Left ventricle myocardium superior (tissue), 1 donor: ENCODE data around the gene CYP39A1. TPM values are rescaled to one million over a fixed set of nuclear protein-coding genes. Genes with fewer than 3 reads are reported as not detected.

Experiments used
- ATAC-seq: fragments of 200-7000 bp; cut with Tn5 transposase; one replicate; pipeline ENCODE4 v1.9.1; 2020; ENCODE audit warnings: mild to moderate bottlenecking, moderate library complexity
- DNase-seq: peaks from one replicate; pipeline ENCODE4 v3.0.0-alpha.2; 2020
- intact Hi-C: fragments of 100-400 bp; cut with micrococcal nuclease; formaldehyde crosslinking; loops from one replicate; pipeline ENCODE4 v1.11.0; 2022
- total RNA-seq: library from RNA; stranded (reverse); fragmentation: NEBNext Ultra II Directional; extraction: Animal tissue kit (Norgen Biotek cat#: 25700); gene quantifications from one replicate; pipeline ENCODE4 v1.2.1, GENCODE V29; 2021
- donor health status: DM: no; HTN: yes; CAD: no; lungs with severe emphysema.

The CYP39A1 gene
- total RNA-seq, 1 donor from 2014 or later = 5.9 TPM

DNA sequence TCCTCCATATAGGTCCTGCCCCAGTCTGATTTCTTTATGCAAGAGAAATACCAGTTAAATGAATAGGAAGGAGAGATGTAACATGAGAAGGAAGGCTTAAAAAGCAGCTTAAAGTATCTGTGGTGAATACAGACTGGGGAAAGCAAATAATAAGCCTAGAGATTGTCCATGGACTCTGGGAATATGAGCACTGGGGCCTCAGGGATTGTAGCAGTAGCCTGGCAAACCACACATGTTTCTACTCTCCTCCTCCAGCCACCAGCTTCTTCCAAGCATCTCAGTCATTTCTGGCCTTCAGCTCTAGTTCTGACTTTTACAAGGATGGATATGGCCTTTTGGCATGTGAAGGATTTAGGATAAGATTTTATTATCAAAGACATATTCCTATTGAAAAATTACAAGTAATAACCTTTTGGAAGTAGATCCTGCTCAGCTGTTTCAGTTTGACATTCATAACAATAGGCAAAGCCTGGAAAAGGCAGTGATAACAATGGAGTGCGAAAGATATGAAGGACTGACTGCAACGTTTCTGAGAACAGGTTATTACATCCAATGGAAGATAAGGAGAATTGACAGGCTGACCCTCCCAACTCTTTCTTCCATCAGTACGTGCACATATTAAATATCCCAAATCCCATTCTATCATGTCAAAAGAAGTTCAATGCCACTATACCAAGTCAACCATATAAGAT is 41.6 kb downstream of the CYP39A1 start:
- intact Hi-C loops = loop anchor here (10.0 kb wide), 1 partner anchor 106 kb away; no protein-coding TSS in a partner anchor
- ATAC-seq = peak; percentile 47
- DNase-seq = no peak

DNA sequence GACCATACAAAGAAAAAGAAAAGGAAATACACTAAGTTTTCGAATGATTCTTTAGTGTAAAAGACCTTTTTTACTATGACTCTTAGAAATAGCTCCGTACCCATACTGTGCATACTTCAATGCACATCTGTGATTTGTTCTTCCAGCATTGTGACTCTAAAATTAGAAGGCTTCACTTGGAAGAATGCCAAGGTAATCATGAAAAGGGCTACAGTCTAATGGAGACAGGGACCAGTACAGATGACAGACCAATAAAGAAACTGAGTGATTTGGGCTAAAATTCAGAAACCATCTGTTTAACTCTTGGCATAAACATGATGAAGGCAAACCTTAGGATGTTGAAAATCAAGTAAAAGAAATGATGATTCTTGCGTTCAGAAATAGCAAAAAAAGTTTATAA is 46.3 kb downstream of the CYP39A1 start:
- intact Hi-C loops = no loop called here
- ATAC-seq (peak; percentile 90), DNase-seq (no peak)

DNA sequence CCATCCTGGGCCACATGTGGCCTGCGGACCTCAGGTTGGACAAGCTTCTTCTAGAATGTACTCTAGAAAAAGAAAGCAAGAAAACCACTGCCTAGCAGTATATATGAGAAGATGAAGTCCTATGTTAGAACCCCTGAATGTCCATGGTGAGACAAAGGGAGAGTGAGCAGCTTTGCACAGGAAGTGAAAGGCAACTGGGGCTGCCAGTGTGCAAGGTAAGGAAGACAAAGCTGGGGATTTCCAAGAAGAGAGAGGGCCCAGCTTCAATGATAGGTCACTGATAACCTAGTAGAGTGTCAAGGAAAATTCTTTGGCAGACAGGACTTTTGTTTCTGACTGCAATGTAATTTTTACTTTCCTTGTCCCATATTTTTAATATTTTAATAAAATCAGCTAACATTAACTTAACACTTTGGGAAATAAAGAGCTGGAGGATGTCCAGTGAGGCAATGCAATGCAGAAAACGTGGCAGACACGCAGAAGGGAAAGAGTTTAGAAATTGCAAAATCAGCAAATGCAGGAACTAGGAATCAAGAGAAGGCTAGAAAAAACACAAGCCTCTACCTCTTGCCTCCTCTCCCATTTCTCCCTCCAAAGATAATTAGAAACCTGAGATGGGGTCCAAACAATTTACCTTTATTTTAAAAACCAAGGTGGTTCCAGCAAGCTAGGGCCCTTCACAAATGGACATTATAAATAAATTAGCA is 47.4 kb downstream of the CYP39A1 start:
- ATAC-seq = no peak
- intact Hi-C loops = no loop called here
- DNase-seq = no peak

DNA sequence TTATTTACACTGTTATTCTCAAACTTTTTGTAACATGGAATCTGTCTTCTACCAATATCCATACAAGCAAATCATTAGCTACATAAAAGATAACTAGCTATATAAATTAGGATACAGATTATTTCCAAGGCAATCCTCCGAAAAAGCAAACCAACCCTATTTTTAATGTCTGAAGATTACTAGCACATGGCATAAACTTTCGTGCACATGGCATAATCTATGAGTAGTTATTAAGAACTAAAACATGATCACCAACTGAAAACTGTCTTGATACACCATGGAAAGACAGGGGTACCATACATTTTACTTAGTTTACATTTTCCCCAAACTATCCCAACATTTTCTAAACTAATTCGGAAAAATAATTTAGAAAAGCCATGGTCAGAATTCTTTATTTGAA is 54.4 kb downstream of the CYP39A1 start:
- ATAC-seq (no peak), DNase-seq (no peak)
- intact Hi-C loops = no loop called here

DNA sequence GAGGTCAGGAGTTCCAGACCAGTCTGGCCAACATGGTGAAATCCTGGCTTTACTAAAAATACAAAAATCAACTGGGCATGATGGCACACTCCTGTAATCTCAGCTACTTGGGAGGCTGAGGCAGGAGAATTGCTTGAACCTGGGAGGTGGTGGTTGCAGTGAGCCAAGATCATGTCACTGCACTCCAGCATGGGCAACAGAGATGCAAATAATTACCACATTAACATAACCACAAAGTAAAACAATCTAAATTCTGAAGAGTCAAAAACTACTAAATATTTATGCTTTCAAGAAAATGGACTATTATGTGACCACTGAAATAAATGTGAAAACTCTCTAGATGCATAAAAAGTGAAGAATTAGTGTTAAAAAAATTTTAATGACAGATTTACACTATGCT is 59.9 kb downstream of the CYP39A1 start:
- ATAC-seq (no peak), DNase-seq (no peak)
- intact Hi-C loops = no loop called here

DNA sequence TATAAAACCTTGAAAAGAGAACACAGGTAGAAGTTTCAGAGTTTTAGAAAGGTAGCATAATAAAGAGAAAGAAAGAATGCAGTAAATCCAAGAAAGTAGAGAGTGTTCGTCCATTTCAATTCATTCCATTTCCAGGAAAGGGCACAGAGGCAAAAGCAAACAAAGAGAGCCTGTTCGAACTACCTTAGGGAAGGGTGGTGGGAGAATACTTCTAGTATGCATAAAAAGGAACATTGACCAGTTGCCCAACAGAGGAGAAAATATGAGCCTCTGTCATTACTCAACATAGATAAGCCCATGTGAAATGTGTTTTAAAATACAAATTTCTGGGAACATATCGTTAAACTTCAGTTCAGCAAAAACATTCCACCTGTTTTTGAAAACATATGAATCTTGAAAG is 60.6 kb downstream of the CYP39A1 start:
- no peak for DNase-seq

DNA sequence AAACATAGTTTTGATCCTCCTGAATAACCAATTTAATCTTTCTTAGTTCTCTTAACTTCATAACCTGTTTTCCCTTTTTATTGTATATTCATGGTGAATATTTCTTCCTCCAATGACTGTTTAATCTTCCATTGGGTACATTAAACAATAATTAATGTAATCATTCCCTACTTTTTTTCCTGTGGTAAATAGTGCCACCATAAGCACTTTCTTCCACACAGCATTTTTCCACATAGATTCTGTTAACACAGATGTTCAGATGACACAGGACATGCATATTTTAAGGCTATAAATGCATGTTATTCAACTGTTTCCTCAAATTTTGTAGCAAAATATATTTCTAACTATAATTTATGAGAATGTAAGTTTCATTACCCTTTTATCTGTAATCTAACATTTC is 61.9 kb downstream of the CYP39A1 start:
- ATAC-seq = no peak
- intact Hi-C loops = no loop called here
- DNase-seq = no peak

More for the DNA sequence above, 60.6 kb downstream of the CYP39A1 start:
- intact Hi-C loops = no loop called here
- ATAC-seq = no peak

DNA sequence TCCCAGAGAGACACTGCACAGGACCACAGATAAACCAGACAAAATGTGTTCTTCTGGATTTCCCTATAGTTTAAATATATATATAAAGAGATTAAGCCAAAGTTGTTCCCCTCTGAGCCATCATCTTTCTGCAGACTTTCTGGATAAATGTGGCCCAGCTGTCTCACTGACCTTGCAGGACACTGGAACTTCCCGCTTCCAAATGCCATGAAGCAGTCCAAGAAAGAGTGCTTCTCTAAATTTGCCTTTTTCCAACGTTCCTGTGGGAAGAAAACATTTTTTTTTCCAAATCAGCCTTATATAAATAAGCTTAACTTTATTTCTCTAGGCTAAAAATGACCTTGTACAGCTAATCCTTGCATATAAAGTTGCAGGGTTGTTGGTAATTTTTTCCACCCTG is 65.7 kb downstream of the CYP39A1 start:
- no peak for DNase-seq
- ATAC-seq = no peak
- intact Hi-C loops = no loop called here

DNA sequence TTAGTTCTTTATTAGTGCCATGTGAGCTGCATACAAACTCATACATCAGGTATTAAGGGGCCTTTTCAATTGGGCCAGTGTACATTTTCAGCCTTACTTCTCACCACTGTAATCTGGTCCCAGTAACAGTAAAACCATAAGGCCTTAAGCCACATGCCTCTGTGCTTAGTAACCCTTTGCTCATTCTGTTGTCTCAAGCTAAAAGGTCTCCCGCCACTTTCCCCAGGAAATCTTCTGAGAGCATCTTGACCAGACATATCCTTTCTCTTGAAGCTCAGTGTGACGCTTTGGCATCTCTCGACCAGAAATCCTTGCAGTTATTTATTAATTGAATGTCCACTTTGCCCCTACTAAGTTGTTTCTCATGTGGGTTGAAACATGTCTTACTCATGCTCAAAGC is 68.0 kb downstream of the CYP39A1 start:
- ATAC-seq (no peak), DNase-seq (no peak)
- intact Hi-C loops = no loop called here

DNA sequence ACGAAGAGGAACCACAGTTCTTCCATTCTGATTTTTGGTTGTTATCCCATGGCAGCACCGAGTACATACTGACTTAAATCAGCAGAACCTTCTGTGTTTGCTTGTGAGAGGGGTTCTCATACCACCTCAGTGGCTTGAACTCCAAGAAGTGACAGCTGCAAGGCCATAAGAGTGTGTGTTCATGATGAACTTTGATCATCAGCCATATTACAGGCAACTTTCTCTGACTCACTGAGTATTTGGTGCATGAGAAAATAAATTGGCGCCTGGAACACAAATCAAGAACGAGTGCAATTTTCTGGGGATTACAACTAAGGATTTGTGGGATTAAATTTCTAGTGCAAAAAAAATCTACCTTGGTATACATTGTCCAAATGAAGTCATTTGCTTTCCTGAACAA is 68.9 kb downstream of the CYP39A1 start:
- ATAC-seq (no peak), DNase-seq (no peak)
- intact Hi-C loops = no loop called here

DNA sequence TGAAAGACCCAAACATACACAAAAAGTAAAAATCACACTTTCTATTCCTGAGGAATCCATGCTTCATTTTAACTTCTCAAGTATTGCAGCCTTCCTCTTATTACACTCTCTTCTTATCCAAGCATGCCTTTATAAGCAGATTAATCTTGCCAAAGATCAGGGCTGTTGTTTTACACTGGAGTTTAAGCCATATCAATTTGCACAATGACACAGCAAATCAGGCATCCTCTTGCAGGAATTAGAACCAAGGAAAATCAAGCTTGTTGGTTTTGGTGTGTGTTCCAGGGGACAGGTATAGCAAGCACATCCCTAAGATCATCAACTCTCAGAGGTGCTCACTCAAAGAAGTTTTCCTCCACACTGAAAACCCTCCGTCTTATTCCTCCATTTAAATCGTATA is 69.5 kb downstream of the CYP39A1 start:
- intact Hi-C loops = no loop called here
- DNase-seq (no peak), ATAC-seq (no peak)

DNA sequence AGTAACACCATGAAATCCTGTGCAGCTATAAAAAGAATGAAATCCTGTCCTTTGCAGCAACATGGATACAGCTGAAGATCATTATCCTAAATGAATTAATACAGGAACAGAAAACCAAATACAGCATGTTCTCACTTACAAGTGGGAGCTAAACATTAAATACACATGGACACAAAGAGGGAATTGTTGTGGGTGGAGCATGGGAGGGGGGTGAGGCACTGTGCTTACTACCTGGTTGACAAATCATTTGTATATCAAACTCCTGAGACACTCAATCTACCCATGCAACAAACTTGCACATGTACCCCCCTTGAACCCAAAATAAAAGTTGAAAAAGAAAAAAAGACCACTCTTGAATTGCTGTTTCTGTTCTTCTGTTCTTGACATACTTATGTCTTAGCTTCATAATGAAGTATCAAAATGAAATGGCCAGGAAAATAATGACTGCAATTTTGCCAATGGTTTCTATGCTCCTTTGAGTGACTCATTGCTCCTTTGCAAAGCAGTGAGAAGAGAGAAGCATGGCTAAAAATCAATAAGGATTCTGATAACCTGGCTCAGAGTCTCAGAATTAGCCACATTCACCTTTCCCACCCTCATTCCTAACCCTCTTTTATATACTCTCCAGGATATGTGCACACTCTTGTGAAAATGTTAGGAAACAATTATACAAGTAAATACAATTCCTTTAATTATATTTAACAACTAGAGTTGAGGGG is 71.0 kb downstream of the CYP39A1 start:
- ATAC-seq (no peak), DNase-seq (no peak)
- intact Hi-C loops = no loop called here

DNA sequence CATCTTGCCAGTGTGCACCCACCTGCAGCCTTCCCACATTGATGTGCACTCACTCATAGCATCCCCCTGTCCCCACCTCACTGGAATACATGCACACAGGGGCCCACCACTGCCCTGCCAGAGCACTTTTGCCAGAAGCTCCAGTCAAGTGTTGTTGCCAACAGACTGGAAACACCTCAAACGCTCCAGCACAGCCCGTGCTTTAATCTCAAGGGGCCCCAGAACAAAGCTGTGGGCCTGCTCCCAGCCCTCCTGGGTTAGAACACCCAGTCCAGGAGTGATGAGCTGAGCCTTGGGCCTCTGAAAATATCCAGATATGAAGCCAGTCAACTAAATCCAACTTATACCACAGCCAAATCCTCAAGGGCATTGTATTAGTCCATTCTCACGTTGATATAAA is 77.1 kb downstream of the CYP39A1 start:
- peak; percentile 82 for ATAC-seq
- peak; percentile 34 for DNase-seq
- intact Hi-C loops = no loop called here

DNA sequence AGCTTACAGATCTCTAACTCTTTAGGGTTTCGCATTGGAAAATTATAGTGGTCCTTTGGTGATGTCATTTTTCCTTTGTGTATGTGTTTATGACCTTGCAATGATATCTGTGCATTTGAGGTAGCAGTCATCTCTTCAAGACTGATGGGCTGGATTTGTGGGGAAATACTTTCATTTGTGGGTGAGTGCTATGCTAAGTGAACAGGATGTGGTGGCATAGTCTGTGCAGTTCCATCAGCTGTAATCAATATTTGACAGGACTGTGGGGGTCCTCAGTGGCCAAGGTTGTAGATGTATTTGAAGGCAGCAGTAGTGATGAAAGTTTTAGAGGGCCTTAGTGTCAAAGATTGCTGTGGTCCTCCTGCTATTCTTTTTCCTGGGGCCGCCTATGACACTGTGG is 79.5 kb downstream of the CYP39A1 start:
- ATAC-seq = no peak
- no peak for DNase-seq
- intact Hi-C loops = no loop called here

DNA sequence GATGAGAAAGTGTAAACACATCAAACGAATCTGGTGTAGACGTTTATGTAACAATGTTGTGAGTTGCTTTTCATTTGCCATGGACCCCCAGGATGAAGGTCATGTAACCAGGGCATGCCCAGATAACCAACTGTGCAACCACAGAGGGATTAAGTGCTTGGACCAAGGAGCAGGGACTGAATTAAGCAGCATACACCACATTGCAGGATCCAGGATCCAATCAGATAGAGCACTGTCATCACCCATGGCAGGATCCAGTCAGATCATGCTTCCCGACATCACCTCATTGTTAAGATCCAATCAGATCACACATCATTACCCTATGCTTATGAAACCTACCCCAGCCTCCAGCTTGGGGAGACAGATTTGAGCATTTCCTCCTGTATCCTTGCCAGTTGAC is 87.1 kb downstream of the CYP39A1 start:
- intact Hi-C loops = no loop called here
- no peak for ATAC-seq
- no peak for DNase-seq

DNA sequence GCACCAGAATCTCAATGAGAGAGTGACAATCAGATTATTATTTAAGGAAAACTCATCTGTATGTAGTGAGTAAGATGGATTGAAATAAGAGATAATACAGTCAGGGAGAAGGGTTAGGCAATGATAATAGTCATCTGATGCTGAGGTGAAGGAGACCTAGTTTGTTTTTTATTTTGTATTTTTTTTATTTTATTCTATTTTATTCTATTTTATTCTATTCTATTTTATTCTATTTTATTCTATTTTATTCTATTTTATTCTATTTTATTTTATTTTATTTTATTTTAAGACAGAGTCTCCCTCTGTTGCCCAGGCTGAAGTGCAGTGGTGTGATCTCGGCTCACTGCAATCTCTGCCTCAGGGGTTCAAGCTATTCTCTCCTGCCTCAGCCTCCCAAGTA is 88.7 kb downstream of the CYP39A1 start:
- ATAC-seq = no peak
- intact Hi-C loops = no loop called here

DNA sequence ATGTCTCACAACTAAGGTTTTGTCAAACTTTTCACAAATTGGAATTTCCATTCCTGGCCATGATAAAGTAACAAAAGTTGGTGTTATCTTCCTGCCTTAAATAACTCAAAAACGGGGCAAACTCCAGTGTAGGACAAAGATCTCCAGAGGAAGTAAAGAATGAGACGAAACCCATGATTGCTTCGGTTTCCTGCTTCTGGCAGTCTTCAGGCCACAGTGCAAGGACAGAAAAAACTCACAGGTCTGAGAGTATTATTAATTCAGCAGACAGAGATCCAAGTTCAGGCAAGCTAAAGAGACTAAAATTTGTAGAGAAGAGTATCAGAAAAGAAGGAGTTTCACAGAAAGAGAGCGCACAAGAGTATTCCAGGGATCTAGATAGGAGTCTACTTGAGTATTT is 96.6 kb downstream of the CYP39A1 start:
- no peak for DNase-seq
- intact Hi-C loops = no loop called here
- no peak for ATAC-seq

More for the DNA sequence above, 88.7 kb downstream of the CYP39A1 start:
- no peak for DNase-seq

DNA sequence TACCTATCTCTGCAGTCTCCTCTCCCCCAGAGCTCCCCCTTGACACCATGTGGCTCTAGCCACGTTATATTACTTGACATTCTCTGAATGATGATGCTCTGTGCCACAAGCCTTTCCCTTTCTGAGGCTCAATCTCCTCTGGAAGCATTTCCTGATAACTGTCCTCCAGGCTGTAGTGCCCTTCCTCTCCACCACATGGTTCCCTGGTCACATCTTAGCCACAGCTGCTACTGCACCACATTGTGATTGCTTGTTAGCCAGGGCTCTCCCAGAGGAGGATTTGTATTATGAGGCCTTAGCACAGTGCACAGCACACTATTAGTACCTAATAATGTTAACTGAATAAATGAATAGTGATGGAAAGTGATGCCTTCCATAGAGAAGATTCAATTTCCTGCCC is 97.5 kb downstream of the CYP39A1 start:
- DNase-seq (no peak), ATAC-seq (no peak)
- intact Hi-C loops = no loop called here

DNA sequence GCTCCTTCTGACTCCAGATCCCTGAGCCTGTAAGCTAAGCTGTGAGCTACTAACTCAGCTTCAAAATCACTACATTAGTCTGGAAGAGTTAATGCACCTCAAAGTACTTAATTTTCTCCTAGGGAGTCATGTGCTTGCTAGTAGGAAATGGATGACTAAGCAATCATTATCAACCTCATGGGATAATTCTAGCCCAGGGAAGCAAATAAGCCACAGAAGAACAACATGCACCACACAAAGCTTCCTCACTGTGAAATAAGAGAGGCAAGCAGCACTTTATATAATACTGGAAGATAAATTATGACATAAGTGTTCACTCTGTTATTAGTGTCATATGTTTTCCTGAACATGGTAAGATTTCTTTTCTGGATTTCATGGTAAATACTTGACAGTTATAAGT is 103.5 kb downstream of the CYP39A1 start:
- intact Hi-C loops = no loop called here
- DNase-seq (no peak), ATAC-seq (peak; percentile 46)

DNA sequence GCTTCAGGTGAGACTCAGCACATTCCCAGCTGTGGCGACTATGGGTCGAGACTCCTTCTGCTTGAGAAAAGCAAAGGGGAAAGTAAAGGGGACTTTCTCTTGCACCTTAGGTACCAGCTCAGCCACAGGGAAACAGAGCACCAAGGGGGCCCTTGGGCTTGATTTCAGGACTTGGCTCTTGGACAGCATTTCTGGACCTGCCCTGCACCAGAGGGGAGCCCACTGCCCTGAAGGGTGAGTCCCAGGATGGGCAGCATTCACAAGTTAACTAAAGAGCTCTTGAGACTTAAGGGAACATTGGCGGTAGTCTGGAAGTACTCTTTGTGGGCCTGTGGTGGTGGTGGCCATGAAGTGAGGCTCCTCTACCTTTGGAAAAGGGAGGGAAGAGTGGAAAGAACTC is 111.1 kb downstream of the CYP39A1 start:
- no peak for DNase-seq
- intact Hi-C loops = no loop called here
- ATAC-seq = no peak

DNA sequence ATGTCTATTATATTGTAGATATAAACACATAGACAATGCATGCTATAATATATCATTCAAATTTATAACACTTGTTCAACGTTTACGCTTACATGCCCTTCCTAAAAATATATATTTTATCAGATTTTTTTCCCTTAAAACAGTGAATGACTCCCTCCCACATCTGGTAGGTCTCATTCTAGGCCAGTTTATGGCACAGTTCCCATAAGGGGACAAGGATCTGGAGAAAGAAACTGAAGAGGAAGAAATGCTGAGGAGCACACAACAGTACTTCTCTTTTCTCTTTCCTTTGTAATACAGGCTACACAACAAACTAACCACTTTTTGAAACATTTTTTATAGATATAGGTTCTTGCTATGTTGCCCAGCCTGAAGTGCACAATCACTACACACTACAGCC is 112.8 kb downstream of the CYP39A1 start:
- DNase-seq (no peak), ATAC-seq (no peak)
- intact Hi-C loops = no loop called here
